Urinary bladder (tissue), 4 donors: Measurements from ENCODE around the gene AACS. TPM values are rescaled to one million over a fixed set of nuclear protein-coding genes. Genes with fewer than 3 reads are reported as not detected.
"Not testable (repeated sequence)": the region's sequence is repeated elsewhere in the genome, so short reads cannot be mapped to it uniquely, and the experiment has no call there.

Source experiments
- DNase-seq: peaks from one replicate; pipeline ENCODE4 v3.0.0-alpha.2; 2015; ENCODE audit errors: extremely low spot score
- H3K27ac ChIP-seq: one replicate; pipeline ENCODE4 v1.5.1; 2013; ENCODE audit warnings: low read depth, mild to moderate bottlenecking, moderate library complexity
- H3K36me3 ChIP-seq: one replicate; pipeline ENCODE4 v1.6.1; 2013; ENCODE audit warnings: mild to moderate bottlenecking, moderate library complexity; ENCODE audit not compliant: insufficient read depth
- H3K4me1 ChIP-seq: one replicate; pipeline ENCODE4 v1.6.1; 2013; ENCODE audit warnings: mild to moderate bottlenecking, moderate library complexity; ENCODE audit not compliant: insufficient read depth
- H3K4me3 ChIP-seq: one replicate; pipeline ENCODE4 v1.5.1; 2013; ENCODE audit warnings: low read depth, low read length
- WGBS: extraction: QIAGEN DNeasy Blood & Tissue Kit; methylation state at CpG from one replicate; pipeline ENCODE4 v1.1.7; 2013; 5-methylcytosine and 5-hydroxymethylcytosine counted together
- polyA plus RNA-seq: library from polyadenylated mRNA; stranded (reverse); fragments of 200-250 nt; gene quantifications from one replicate; pipeline ENCODE4 v1.2.3, GENCODE V29; 2013
- total RNA-seq: library from RNA; depleted of rRNA; stranded (reverse); fragments of >200 nt; gene quantifications from one replicate; pipeline ENCODE4 v1.2.3, GENCODE V29; 2014
- donor health status: healthy with polysubstance abuse.
- donor health status: healthy.

The AACS gene
- total and polyA plus RNA-seq, 2 donors, result 14.1 to 14.9 TPM

- no peaks in the 10 kb centered on the region for H3K4me1 ChIP-seq
- DNase-seq, result no peak
- H3K27ac ChIP-seq, result no peak overlapping the region
- no peaks in the 10 kb centered on the region for H3K36me3 ChIP-seq
- 83% methylated on average over 19 of the region's 19 CpGs for WGBS
- H3K4me3 ChIP-seq, result no peak overlapping the region
Measured at GRCh38 chr12:125032466-125033152, 32.6 kb upstream of the AACS start.

GRCh38 chr12:125033288-125033687 is 31.9 kb upstream of the AACS start:
- WGBS, result 86% methylated on average over 9 of the region's 9 CpGs
- H3K36me3 ChIP-seq, result no peaks in the 10 kb centered on the region
- no peak overlapping the region for H3K27ac ChIP-seq
- H3K4me1 ChIP-seq, result no peaks in the 10 kb centered on the region
- H3K4me3 ChIP-seq, result no peak overlapping the region
- DNase-seq, result no peak

GRCh38 chr12:125038976-125039625 is 26.1 kb upstream of the AACS start:
- WGBS, result 54% methylated on average over 6 of the region's 6 CpGs
- Histone ChIP-seq H3K4me1 (no peaks in the 10 kb centered on the region), H3K27ac (no peak overlapping the region), H3K36me3 (no peaks in the 10 kb centered on the region), H3K4me3 (no peak overlapping the region)
- DNase-seq, result no peak

GRCh38 chr12:125049093-125049458 is 16.2 kb upstream of the AACS start:
- Histone ChIP-seq H3K4me3 (peak overlapping the region; percentile 22), H3K27ac (no peak overlapping the region), H3K36me3 (no peaks in the 10 kb centered on the region), H3K4me1 (no peaks in the 10 kb centered on the region)
- no peak for DNase-seq
- WGBS, result 49% methylated on average over 15 of the region's 15 CpGs

- Histone ChIP-seq H3K4me1 (no peaks in the 10 kb centered on the region), H3K4me3 (no peak overlapping the region), H3K27ac (no peak overlapping the region), H3K36me3 (no peaks in the 10 kb centered on the region)
- WGBS, result 91% methylated on average over 10 of the region's 10 CpGs
- DNase-seq, result no peak
Measured at GRCh38 chr12:125050446-125050845, 14.8 kb upstream of the AACS start.

- H3K36me3 ChIP-seq, result no peaks in the 10 kb centered on the region
- H3K27ac ChIP-seq, result no peak overlapping the region
- H3K4me3 ChIP-seq, result no peak overlapping the region
- no peaks in the 10 kb centered on the region for H3K4me1 ChIP-seq
- DNase-seq, result no peak
- 80% methylated on average over 3 of the region's 3 CpGs for WGBS
Measured at GRCh38 chr12:125050868-125051267, 14.4 kb upstream of the AACS start.

GRCh38 chr12:125053821-125054220 is 11.4 kb upstream of the AACS start:
- 72% methylated on average over 8 of the region's 8 CpGs for WGBS

GRCh38 chr12:125055591-125055990 is 9.6 kb upstream of the AACS start:
- WGBS, result 87% methylated on average over 9 of the region's 9 CpGs
- DNase-seq, result no peak
- H3K4me3 ChIP-seq, result no peak overlapping the region
- H3K36me3 ChIP-seq, result no peaks in the 10 kb centered on the region
- no peak overlapping the region for H3K27ac ChIP-seq
- no peaks in the 10 kb centered on the region for H3K4me1 ChIP-seq

More at GRCh38 chr12:125053821-125054220, 11.4 kb upstream of the AACS start:
- Histone ChIP-seq H3K27ac (no peak overlapping the region), H3K36me3 (no peaks in the 10 kb centered on the region), H3K4me1 (no peaks in the 10 kb centered on the region), H3K4me3 (no peak overlapping the region)
- DNase-seq, result no peak

- 88% methylated on average over 14 of the region's 14 CpGs for WGBS
- DNase-seq, result no peak
Measured at GRCh38 chr12:125056306-125056705, 8.9 kb upstream of the AACS start.

GRCh38 chr12:125057708-125058107 is 7.5 kb upstream of the AACS start:
- no peak overlapping the region for H3K27ac ChIP-seq
- H3K4me3 ChIP-seq, result no peak overlapping the region
- no peaks in the 10 kb centered on the region for H3K4me1 ChIP-seq
- DNase-seq, result no peak
- WGBS, result 78% methylated on average over 5 of the region's 5 CpGs
- no peaks in the 10 kb centered on the region for H3K36me3 ChIP-seq

More at GRCh38 chr12:125056306-125056705, 8.9 kb upstream of the AACS start:
- Histone ChIP-seq H3K27ac (no peak overlapping the region), H3K4me3 (no peak overlapping the region), H3K36me3 (no peaks in the 10 kb centered on the region), H3K4me1 (no peaks in the 10 kb centered on the region)

- H3K4me3 ChIP-seq, result no peak overlapping the region
- DNase-seq, result no peak
- H3K27ac ChIP-seq, result no peak overlapping the region
- WGBS, result 93% methylated on average over 3 of the region's 3 CpGs
- H3K4me1 ChIP-seq, result no peaks in the 10 kb centered on the region
- H3K36me3 ChIP-seq, result no peaks in the 10 kb centered on the region
Measured at GRCh38 chr12:125061229-125061628, 4.0 kb upstream of the AACS start.

GRCh38 chr12:125063522-125063921 is 1.7 kb upstream of the AACS start:
- DNase-seq, H3K4me3 ChIP-seq, H3K4me1 ChIP-seq, H3K27ac ChIP-seq, H3K36me3 ChIP-seq: not testable (repeated sequence)
- WGBS, result 61% methylated on average over 4 of the region's 4 CpGs

GRCh38 chr12:125064492-125064891 is 743 bp upstream of the AACS start:
- peak overlapping the region; percentile 68 for H3K4me3 ChIP-seq
- DNase-seq, result no peak
- 55% methylated on average over 5 of the region's 5 CpGs for WGBS
- H3K36me3 ChIP-seq, result no peaks in the 10 kb centered on the region
- H3K4me1 ChIP-seq, result no peaks in the 10 kb centered on the region
- H3K27ac ChIP-seq, result no peak overlapping the region

- WGBS, result 50% methylated on average over 18 of the region's 18 CpGs
- DNase-seq, result no peak
- Histone ChIP-seq H3K4me3 (peak overlapping the region; percentile 68), H3K27ac (no peak overlapping the region), H3K36me3 (no peaks in the 10 kb centered on the region), H3K4me1 (no peaks in the 10 kb centered on the region)
Measured at GRCh38 chr12:125065919-125066570, 810 bp downstream of the AACS start.
